Heart left ventricle (tissue), 16 donors: ENCODE measurements around the gene BBOF1. TPM values are rescaled to one million over a fixed set of nuclear protein-coding genes. Genes with fewer than 3 reads are reported as not detected.
"Not testable (repeated sequence)": the region's sequence is repeated elsewhere in the genome, so short reads cannot be mapped to it uniquely, and the experiment has no call there.

Experiments used
- ATAC-seq, 4 donors: fragments of 200-7000 bp; cut with Tn5 transposase; one replicate each; pipeline ENCODE4 v1.9.1; 2020 to 2022; ENCODE audit warnings: moderate library complexity in 4 of 4, mild to moderate bottlenecking in 3 of 4, moderate number of reproducible peaks in 1 of 4
- DNase-seq, 5 donors: peaks; one replicate each; pipeline ENCODE4 v3.0.0-alpha.2; 2020
- H3K27ac ChIP-seq, 12 donors: fragments of 200-600 bp; sonication (generic) in 4 of 12; one replicate each; pipeline versions ENCODE4 v1.5.0 to v1.8.0; 2016 to 2022; ENCODE audit warnings: mild to moderate bottlenecking in 2 of 12
- H3K27me3 ChIP-seq, 9 donors: fragments of 200-600 bp; sonication (generic) in 2 of 9; one replicate each; pipeline versions ENCODE4 v1.5.1 to v1.8.0; 2016 to 2022; ENCODE audit warnings: mild to moderate bottlenecking in 3 of 9
- H3K36me3 ChIP-seq, 9 donors: fragments of 200-600 bp; sonication (generic) in 2 of 9; one replicate each; pipeline versions ENCODE4 v1.5.0 to v1.8.0; 2018 to 2022; ENCODE audit warnings: mild to moderate bottlenecking in 2 of 9
- H3K4me1 ChIP-seq, 12 donors: fragments of 200-600 bp; sonication (generic) in 4 of 12; one replicate each; pipeline versions ENCODE4 v1.5.0 to v1.8.0; 2016 to 2022; ENCODE audit warnings: mild to moderate bottlenecking in 3 of 12
- H3K4me3 ChIP-seq, 12 donors: fragments of 200-600 bp; sonication (generic) in 4 of 12; one replicate each; pipeline versions ENCODE4 v1.5.0 to v1.8.0; 2017 to 2022; ENCODE audit warnings: mild to moderate bottlenecking in 9 of 12, moderate library complexity in 4 of 12
- H3K9me3 ChIP-seq, 12 donors: fragments of 200-600 bp; sonication (generic) in 4 of 12; one replicate each; pipeline versions ENCODE4 v1.5.0 to v1.8.0; 2016 to 2022; ENCODE audit warnings: mild to moderate bottlenecking in 1 of 12
- POLR2A ChIP-seq, 2 donors: fragments of 450-650 bp; IDR thresholded peaks; one replicate each; pipeline ENCODE4 v1.6.1; 2017; ENCODE audit warnings: antibody characterized with exemption in 2 of 2, mild to moderate bottlenecking in 2 of 2, moderate library complexity in 2 of 2
- WGBS, 4 donors: extraction: QIAGEN DNeasy Blood & Tissue Kit in 2 of 4; methylation state at CpG; one replicate each; pipeline versions ENCODE4 v1.1.5 to v1.1.7; 2013 to 2018; 5-methylcytosine and 5-hydroxymethylcytosine counted together
- intact Hi-C, 10 donors: fragments of 100-400 bp; cut with DNase I; formaldehyde crosslinking; loops; one replicate each; pipeline versions ENCODE4 v1.11.1 to v1.14.2; 2022
- polyA plus RNA-seq, 2 donors: library from polyadenylated mRNA; stranded (reverse); fragments of 200-250 nt; gene quantifications; one replicate each; pipeline ENCODE4 v1.2.3, GENCODE V29; 2013
- total RNA-seq, 9 donors: library from RNA; depleted of rRNA in 2 of 9; stranded (reverse); fragments of >200 nt in 2 of 9; fragmentation: NEBNext Ultra II Directional in 3 of 9; extraction: Animal tissue kit (Norgen Biotek cat#: 25700) in 3 of 9; gene quantifications; one replicate each; pipeline versions ENCODE4 v1.1.0 to v1.2.4, GENCODE V29; 2016 to 2023
- TF ChIP-seq, protein P1 (sequence below), 12 donors: fragments of 200-600 bp; sonication (generic) in 4 of 12; IDR thresholded peaks; one replicate each; pipeline versions ENCODE4 v1.5.0 to v1.8.0; 2018 to 2022; ENCODE audit warnings: antibody characterized with exemption in 12 of 12, mild to moderate bottlenecking in 5 of 12
- donor health status: ischemic (EF 13 %, LVEDD 7.1; RV severe dilation, severe dysfunction).
- donor health status: healthy with polysubstance abuse.
- donor health status: DM: no; HTN: yes; CAD: no.
- donor health status: DM: no; HTN: no; CAD: no.
- donor health status: ischemic (EF 25% LVEDD 6.9; RV normal size, moderate dysfunction).
- donor health status: ischemic (EF 25% LVEDD 5.7; RV mildly dilated, moderate dysfunction).
- donor health status: healthy.
- donor health status: DM: yes; HTN: yes; CAD: no.
- donor health status: ischemic (EF 35%, LVEDD 5.7; RV mildly dilated, moderate dysfunction).
- donor health status: nonischemic (EF 11% LVEDD 7.7; RV severe dilation, severe dysfunction).
- donor health status: DM: yes; HTN: yes; CAD: no.
- donor health status: PGD.
- donor health status: ischemic (EF 29% LVEDD 5.4; RV normal size, mild dysfunction).
- donor health status: nonischemic (EF 23%, LVEDD 6.1; RV moderate dilation, normal function).

The BBOF1 gene
- total and polyA plus RNA-seq, 11 donors = 2.1 to 8.9 (median 4.0) TPM

DNA sequence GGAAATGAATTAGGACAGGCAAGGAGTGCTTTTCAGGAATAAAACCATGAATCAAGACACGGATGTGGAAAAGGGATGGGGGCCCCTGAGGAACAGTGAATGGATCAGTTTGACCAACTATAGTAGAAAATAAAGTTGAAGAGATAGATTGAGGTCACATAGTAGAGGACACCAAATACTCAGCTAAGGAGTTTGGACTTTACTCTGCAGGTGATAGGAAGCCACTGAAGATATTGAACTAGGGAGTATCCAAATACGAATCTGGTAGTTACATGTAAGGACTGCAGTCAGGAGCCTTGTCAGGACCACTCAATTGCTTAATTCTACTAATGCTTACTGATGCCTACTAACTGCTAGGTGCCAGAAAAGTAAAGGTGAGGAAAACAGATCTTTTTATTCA, 20.4 kb upstream of the BBOF1 start:
- no peak for DNase-seq
- TF ChIP-seq POLR2A (IDR thresholded peaks at IDR 0.05) = no peak
- TF ChIP-seq, protein P1, sequence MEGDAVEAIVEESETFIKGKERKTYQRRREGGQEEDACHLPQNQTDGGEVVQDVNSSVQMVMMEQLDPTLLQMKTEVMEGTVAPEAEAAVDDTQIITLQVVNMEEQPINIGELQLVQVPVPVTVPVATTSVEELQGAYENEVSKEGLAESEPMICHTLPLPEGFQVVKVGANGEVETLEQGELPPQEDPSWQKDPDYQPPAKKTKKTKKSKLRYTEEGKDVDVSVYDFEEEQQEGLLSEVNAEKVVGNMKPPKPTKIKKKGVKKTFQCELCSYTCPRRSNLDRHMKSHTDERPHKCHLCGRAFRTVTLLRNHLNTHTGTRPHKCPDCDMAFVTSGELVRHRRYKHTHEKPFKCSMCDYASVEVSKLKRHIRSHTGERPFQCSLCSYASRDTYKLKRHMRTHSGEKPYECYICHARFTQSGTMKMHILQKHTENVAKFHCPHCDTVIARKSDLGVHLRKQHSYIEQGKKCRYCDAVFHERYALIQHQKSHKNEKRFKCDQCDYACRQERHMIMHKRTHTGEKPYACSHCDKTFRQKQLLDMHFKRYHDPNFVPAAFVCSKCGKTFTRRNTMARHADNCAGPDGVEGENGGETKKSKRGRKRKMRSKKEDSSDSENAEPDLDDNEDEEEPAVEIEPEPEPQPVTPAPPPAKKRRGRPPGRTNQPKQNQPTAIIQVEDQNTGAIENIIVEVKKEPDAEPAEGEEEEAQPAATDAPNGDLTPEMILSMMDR (IDR thresholded peaks at IDR 0.05) = no peak
- Histone ChIP-seq H3K4me3 (no peak overlapping the region), H3K4me1 (no peaks in the 10 kb centered on the region), H3K9me3 (no peaks in the 10 kb centered on the region), H3K27ac (no peak overlapping the region), H3K27me3 (no peaks in the 10 kb centered on the region), H3K36me3 (peaks cover 0 to 56% (median 8%) of the 10 kb centered on the region in 9 donors)
- WGBS, 4 donors = 93 to 97% (median 95%) methylated on average over 2 of the region's 2 CpGs
- intact Hi-C loops = no loop called here
- ATAC-seq = no peak

DNA sequence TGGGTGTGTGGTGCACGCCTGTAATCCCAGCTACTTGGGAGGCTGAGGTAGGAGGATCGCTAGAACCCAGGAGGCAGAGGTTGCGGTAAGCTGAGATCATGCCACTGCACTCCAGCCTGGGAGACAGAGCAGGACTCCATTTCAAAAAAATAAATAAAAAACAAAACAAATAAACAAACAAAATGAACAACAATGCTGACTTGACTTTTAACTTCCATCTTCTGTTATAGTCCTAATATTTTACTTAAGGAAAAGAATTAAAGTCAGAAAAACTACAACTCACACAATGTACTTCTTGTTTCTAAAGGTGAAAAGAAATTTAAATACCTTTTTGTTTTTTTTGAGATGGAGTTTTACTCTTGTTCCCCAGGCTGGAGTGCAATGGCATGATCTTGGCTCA, 13.5 kb upstream of the BBOF1 start:
- H3K4me3 ChIP-seq, ATAC-seq, H3K27ac ChIP-seq, H3K27me3 ChIP-seq, H3K9me3 ChIP-seq, DNase-seq, H3K4me1 ChIP-seq: not testable (repeated sequence)
- H3K36me3 ChIP-seq = peaks cover 0 to 78% (median 44%) of the 10 kb centered on the region in 9 donors
- intact Hi-C loops = loop anchor here in 1 of 10 donors (2.0 kb wide), 1 partner anchor 37 kb away; no protein-coding TSS in a partner anchor
- 95 to 99% (median 98%) methylated on average over 3 of the region's 3 CpGs for WGBS, 4 donors

DNA sequence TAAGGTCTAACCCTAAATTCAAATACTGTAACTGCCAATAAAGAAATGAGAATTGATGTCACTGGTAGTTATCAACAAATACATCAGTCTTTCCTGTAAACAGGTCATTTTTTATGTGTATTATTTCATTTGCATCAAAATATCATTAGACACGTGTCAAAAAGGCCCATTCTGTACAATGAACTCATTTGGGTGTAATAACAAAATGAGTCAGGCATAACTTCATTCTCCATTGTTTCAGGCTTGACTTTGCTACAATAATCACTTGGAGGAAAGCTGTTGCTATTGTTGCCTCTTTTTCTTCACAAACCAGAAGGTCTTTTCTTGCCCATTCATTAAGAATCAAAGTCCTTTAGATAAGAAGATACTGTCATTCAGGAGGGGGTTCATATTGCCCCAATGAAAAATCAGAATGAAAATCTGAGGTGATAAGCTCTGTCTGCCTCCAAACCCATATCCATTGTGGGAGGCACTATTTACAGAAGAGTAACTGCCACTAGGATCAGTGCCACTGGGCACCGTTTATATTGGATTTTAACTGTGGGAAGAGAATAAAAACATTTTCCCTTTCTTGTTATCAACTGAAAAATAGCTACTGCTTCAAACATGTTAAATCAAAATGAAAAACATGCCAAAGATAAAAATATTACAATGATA, 10.2 kb upstream of the BBOF1 start:
- Histone ChIP-seq H3K4me1 (no peaks in the 10 kb centered on the region), H3K27ac (no peak overlapping the region), H3K36me3 (peaks cover 0 to 83% (median 66%) of the 10 kb centered on the region in 9 donors), H3K27me3 (no peaks in the 10 kb centered on the region), H3K9me3 (no peaks in the 10 kb centered on the region), H3K4me3 (no peak overlapping the region)
- DNase-seq (no peak), ATAC-seq (no peak)
- intact Hi-C loops = no loop called here
- no peak for TF ChIP-seq POLR2A (IDR thresholded peaks at IDR 0.05)
- TF ChIP-seq, protein P1 (IDR thresholded peaks at IDR 0.05) = no peak
- WGBS, 4 donors = 80 to 89% (median 87%) methylated on average over 2 of the region's 2 CpGs

DNA sequence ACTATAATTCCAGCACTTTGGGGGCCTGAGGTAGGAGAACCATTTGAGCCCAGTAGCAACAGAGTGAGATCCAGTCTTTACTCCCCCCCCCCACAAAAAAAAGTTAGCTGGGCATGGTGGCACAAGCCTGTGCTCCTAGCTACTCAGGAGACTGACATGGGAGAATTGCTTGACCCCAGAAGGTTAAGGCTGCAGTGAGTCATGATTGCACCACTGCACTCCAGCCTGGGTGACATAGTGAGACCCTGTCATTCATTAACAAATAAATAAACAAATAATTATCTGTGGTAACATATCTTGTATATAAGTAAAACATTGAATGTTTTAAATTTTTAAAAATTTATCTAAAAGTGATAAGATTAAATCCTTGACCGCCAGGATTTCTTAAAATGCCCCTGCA, 4.8 kb upstream of the BBOF1 start:
- no peaks in the 10 kb centered on the region for H3K9me3 ChIP-seq
- 90 to 98% (median 92%) methylated on average over 1 of the region's 1 CpG for WGBS, 4 donors
- intact Hi-C loops = loop anchor here in 3 of 10 donors (10.0 kb wide), 2 partner anchors 59 to 129 kb away; partner anchors contain the start of genes COQ6 (in 2 of the 3), FAM161B (in 2 of the 3) and ZNF410 (in 1 of the 3)
- no peaks in the 10 kb centered on the region for H3K27me3 ChIP-seq
- ATAC-seq = no peak
- H3K27ac ChIP-seq = no peak overlapping the region
- no peak overlapping the region for H3K4me3 ChIP-seq
- TF ChIP-seq, protein P1 (IDR thresholded peaks at IDR 0.05) = no peak
- TF ChIP-seq POLR2A (IDR thresholded peaks at IDR 0.05) = no peak
- peaks cover 0 to 8% (median 5%) of the 10 kb centered on the region in 12 donors for H3K4me1 ChIP-seq
- DNase-seq = no peak
- H3K36me3 ChIP-seq = peaks cover 0 to 52% (median 38%) of the 10 kb centered on the region in 9 donors
